Fibroblast of lung (primary cell): ENCODE measurements around the gene ZNF544. TPM values are rescaled to one million over a fixed set of nuclear protein-coding genes. Genes with fewer than 3 reads are reported as not detected.
A peak's percentile ranks its signal among the peaks of the same experiment; 100 is the strongest.
"Not testable (repeated sequence)": the region's sequence is repeated elsewhere in the genome, so short reads cannot be mapped to it uniquely, and the experiment has no call there.

Experiments
- DNase-seq, 2 donors: peaks; one replicate each; pipeline versions ENCODE4 v3.0.0 to v3.0.0-alpha.2; 2010; ENCODE audit warnings: low read depth in 2 of 2
- H2AFZ ChIP-seq: 2 replicates; pipeline ENCODE4 v1.5.1; 2012; ENCODE audit warnings: low read length, control low read depth, inconsistent platforms
- H3K27ac ChIP-seq: 2 replicates; pipeline ENCODE4 v1.5.1; 2011; ENCODE audit warnings: low read length, control low read depth; ENCODE audit not compliant: insufficient read depth
- H3K27me3 ChIP-seq: 2 replicates; pipeline ENCODE4 v1.5.1; 2011; ENCODE audit warnings: mild to moderate bottlenecking, low read length; ENCODE audit not compliant: control insufficient read depth, insufficient read depth
- H3K36me3 ChIP-seq: 2 replicates; pipeline ENCODE4 v1.5.1; 2011; ENCODE audit warnings: low read length; ENCODE audit not compliant: control insufficient read depth, insufficient read depth
- H3K4me1 ChIP-seq: 2 replicates; pipeline ENCODE4 v1.5.1; 2011; ENCODE audit warnings: low read length; ENCODE audit not compliant: control insufficient read depth, insufficient read depth; ENCODE audit errors: extremely low read depth
- H3K4me2 ChIP-seq: 2 replicates; pipeline ENCODE4 v1.5.1; 2011; ENCODE audit warnings: low read length, control low read depth; ENCODE audit not compliant: insufficient read depth; ENCODE audit errors: extremely low read depth
- H3K4me3 ChIP-seq, 4 experiments: fragments of 200-600 bp in 1 of 4; sonication (generic) in 1 of 4; replicated peaks in 1 of 4; 2 replicates each; pipeline ENCODE4 v1.5.1; 2011 to 2016; ENCODE audit warnings: low read length in 4 of 4, low read depth in 3 of 4, mild to moderate bottlenecking in 3 of 4, control low read depth in 2 of 4, inconsistent platforms in 1 of 4, mixed read lengths in 1 of 4; ENCODE audit not compliant: insufficient read depth in 1 of 4; ENCODE audit errors: control extremely low read depth in 1 of 4
- H3K79me2 ChIP-seq: 2 replicates; pipeline ENCODE4 v1.5.1; 2012; ENCODE audit warnings: mild to moderate bottlenecking, low read length, inconsistent platforms; ENCODE audit not compliant: control insufficient read depth, insufficient read depth
- H3K9ac ChIP-seq: 2 replicates; pipeline ENCODE4 v1.5.1; 2011; ENCODE audit warnings: mild to moderate bottlenecking, low read length, control low read depth; ENCODE audit not compliant: insufficient read depth
- H3K9me3 ChIP-seq: 2 replicates; pipeline ENCODE4 v1.5.1; 2012; ENCODE audit warnings: low read depth, low read length; ENCODE audit not compliant: control insufficient read depth, insufficient read depth
- H4K20me1 ChIP-seq: 2 replicates; pipeline ENCODE4 v1.5.1; 2011; ENCODE audit warnings: low read length; ENCODE audit not compliant: control insufficient read depth, insufficient read depth; ENCODE audit errors: extremely low read depth
- EZH2 ChIP-seq: IDR thresholded peaks from 2 replicates; pipeline ENCODE4 v1.5.1; 2012; ENCODE audit warnings: low read length, control low read depth, mild to moderate bottlenecking; ENCODE audit errors: missing control alignments
- polyA plus RNA-seq, 2 donors: library from polyadenylated mRNA; depleted of rRNA in 1 of 2; stranded (reverse) in 1 of 2; unstranded in 1 of 2; fragments of >200 nt; gene quantifications; 2 replicates each; pipeline ENCODE4 v1.2.1, GENCODE V29; 2011 to 2012; ENCODE audit warnings: missing spikeins in 1 of 2
- total RNA-seq: library from RNA; depleted of rRNA; stranded (reverse); fragments of >200 nt; gene quantifications from 2 replicates; pipeline ENCODE4 v1.2.1, GENCODE V29; 2014
- TF ChIP-seq, protein P1 (sequence below), 2 donors: IDR thresholded peaks in 1 of 2; conservative IDR thresholded peaks in 1 of 2; 1 replicate in 1 of 2; 2 replicates in 1 of 2; pipeline ENCODE4 v1.5.1; 2011 to 2012; ENCODE audit warnings: low read length in 2 of 2, control low read depth in 1 of 2, inconsistent platforms in 1 of 2, low read depth in 1 of 2, mild to moderate bottlenecking in 1 of 2

Gene ZNF544
- total and polyA plus RNA-seq, 2 donors (not counting 1 experiment from before 2014, with no cell fraction given) = 17.6 to 40.8 TPM

DNA sequence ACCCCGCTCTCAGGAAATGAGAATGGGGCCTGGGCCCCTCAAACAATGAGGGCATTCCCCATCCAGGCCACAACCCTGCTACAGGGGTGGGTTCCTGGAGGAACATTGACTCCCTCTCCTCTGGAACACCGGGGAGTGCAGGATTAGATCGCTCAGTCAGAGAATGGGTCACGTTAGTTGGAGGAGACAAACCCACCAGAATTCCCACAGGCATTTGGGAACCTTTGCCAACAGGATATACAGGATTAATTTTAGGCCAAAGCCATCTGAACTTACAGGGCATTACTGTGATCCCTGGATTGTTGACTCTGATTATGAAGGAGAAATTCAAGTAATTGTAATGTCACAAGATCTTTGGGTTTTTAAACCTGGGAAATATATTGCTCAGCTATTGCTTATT is 79.0 kb downstream of the ZNF544 start:
- no peak overlapping the region for H2AFZ ChIP-seq
- H3K27me3 ChIP-seq = no peaks in the 10 kb centered on the region
- no peaks in the 10 kb centered on the region for H3K4me1 ChIP-seq
- no peak for TF ChIP-seq EZH2
- TF ChIP-seq, protein P1, sequence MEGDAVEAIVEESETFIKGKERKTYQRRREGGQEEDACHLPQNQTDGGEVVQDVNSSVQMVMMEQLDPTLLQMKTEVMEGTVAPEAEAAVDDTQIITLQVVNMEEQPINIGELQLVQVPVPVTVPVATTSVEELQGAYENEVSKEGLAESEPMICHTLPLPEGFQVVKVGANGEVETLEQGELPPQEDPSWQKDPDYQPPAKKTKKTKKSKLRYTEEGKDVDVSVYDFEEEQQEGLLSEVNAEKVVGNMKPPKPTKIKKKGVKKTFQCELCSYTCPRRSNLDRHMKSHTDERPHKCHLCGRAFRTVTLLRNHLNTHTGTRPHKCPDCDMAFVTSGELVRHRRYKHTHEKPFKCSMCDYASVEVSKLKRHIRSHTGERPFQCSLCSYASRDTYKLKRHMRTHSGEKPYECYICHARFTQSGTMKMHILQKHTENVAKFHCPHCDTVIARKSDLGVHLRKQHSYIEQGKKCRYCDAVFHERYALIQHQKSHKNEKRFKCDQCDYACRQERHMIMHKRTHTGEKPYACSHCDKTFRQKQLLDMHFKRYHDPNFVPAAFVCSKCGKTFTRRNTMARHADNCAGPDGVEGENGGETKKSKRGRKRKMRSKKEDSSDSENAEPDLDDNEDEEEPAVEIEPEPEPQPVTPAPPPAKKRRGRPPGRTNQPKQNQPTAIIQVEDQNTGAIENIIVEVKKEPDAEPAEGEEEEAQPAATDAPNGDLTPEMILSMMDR (conservative IDR thresholded peaks at IDR 0.05 in 1 of 2, IDR thresholded peaks at IDR 0.05 in 1 of 2; ENCODE audit: low read depth in 1 of 2, low read length in 2 of 2) = no peak
- H3K36me3 ChIP-seq = peaks cover 13% of the 10 kb centered on the region
- no peak overlapping the region for H3K27ac ChIP-seq
- no peak for DNase-seq
- no peaks in the 10 kb centered on the region for H4K20me1 ChIP-seq
- H3K4me3 ChIP-seq = no peak overlapping the region
- no peaks in the 10 kb centered on the region for H3K9me3 ChIP-seq
- H3K9ac ChIP-seq = no peak overlapping the region
- H3K4me2 ChIP-seq = no peak overlapping the region
- H3K79me2 ChIP-seq = peaks cover 12% of the 10 kb centered on the region

DNA sequence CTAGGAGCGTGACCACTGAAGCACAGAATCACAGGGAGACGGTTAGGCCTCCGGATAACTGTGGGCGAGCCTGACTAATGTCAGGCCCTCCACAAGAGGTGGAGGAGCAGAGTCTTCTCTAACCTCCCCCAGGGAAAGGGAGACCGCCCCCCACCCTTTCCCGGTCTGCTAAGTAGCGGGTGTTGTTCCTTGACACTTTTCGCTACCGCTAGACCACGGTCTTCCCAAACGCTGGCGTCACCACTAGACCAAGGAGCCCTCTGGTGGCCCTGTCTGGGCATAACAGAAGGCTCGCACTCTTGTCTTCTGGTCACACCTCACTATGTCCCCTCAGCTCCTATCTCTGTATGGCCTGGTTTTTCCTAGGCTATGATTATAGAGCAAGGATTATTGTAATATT is 82.0 kb downstream of the ZNF544 start:
- H3K4me1 ChIP-seq, H3K9me3 ChIP-seq, H3K27me3 ChIP-seq, H3K4me3 ChIP-seq, H4K20me1 ChIP-seq, H3K79me2 ChIP-seq, H3K4me2 ChIP-seq, H2AFZ ChIP-seq, H3K27ac ChIP-seq, H3K9ac ChIP-seq: not testable (repeated sequence)
- H3K36me3 ChIP-seq = peaks cover 24% of the 10 kb centered on the region
- TF ChIP-seq, protein P1 (conservative IDR thresholded peaks at IDR 0.05 in 1 of 2, IDR thresholded peaks at IDR 0.05 in 1 of 2; ENCODE audit: low read depth in 1 of 2, low read length in 2 of 2) = peak in 1 of 2 donors; percentile 33
- DNase-seq = peak in 1 of 2 donors; percentile 34

DNA sequence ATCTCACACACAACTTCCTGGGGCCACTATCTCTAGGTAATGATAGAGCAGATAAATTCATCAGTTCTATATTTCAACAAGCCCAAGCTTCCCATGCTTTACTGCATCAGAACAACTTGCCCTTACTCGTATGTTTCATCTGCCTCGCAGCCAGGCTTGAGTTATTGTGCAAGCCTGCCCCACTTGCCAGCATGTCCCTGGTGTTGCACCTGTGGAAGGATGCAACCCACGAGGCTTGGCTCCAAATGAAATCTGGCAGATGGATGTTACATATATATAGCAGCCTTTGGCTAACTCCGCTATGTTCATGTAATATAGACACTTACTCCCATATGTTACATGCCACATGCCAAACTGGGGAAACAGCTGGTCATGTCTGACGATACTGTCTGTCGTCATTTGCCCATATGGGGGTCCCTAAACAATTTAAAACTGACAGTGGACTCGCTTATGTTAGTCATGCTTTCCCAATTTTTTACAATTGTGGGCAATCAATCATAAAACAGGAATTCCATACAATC is 82.7 kb downstream of the ZNF544 start:
- peaks cover 25% of the 10 kb centered on the region for H3K36me3 ChIP-seq

More for the DNA sequence above, 82.7 kb downstream of the ZNF544 start:
- no peak for DNase-seq
- H3K27me3 ChIP-seq = no peaks in the 10 kb centered on the region
- no peaks in the 10 kb centered on the region for H4K20me1 ChIP-seq
- H3K4me2 ChIP-seq = no peak overlapping the region
- TF ChIP-seq, protein P1 (conservative IDR thresholded peaks at IDR 0.05 in 1 of 2, IDR thresholded peaks at IDR 0.05 in 1 of 2; ENCODE audit: low read depth in 1 of 2, low read length in 2 of 2) = no peak
- no peak for TF ChIP-seq EZH2
- H3K9ac ChIP-seq = no peak overlapping the region
- H3K4me1 ChIP-seq = no peaks in the 10 kb centered on the region
- H3K79me2 ChIP-seq = peaks cover 2% of the 10 kb centered on the region
- no peak overlapping the region for H3K4me3 ChIP-seq
- H3K27ac ChIP-seq = no peak overlapping the region
- H2AFZ ChIP-seq = no peak overlapping the region
- H3K9me3 ChIP-seq = no peaks in the 10 kb centered on the region

Other genes with a start within 250 kb of the ZNF544 start
- 14.9 and 17.5 TPM in 2 replicates for gene ZNF606, start 226.1 kb upstream of the ZNF544 start, total RNA-seq
- 3.5 and 4.7 TPM in 2 replicates for gene ZNF606, start 226.1 kb upstream of the ZNF544 start, polyA plus RNA-seq
- gene ZSCAN1, start 194.9 kb upstream of the ZNF544 start, total RNA-seq = under 0.01 TPM in 1 of 2 replicates, not detected in the other
- gene ZSCAN1, start 194.9 kb upstream of the ZNF544 start, polyA plus RNA-seq = not detected in 2 replicates
- gene ZNF135, start 169.6 kb upstream of the ZNF544 start, total RNA-seq = 6.2 and 11.2 TPM in 2 replicates
- gene ZNF135, start 169.6 kb upstream of the ZNF544 start, polyA plus RNA-seq = 5.6 and 6.6 TPM in 2 replicates
- gene ZSCAN18, start 130.7 kb upstream of the ZNF544 start, total RNA-seq = 51.6 and 71.0 TPM in 2 replicates
- gene ZSCAN18, start 130.7 kb upstream of the ZNF544 start, polyA plus RNA-seq = 13.6 and 17.6 TPM in 2 replicates
- gene ZNF329, start 78.1 kb upstream of the ZNF544 start, total RNA-seq = 17.2 and 21.1 TPM in 2 replicates
- gene ZNF329, start 78.1 kb upstream of the ZNF544 start, polyA plus RNA-seq = 6.3 and 6.8 TPM in 2 replicates
- gene ZNF274, start 45.9 kb upstream of the ZNF544 start, total RNA-seq = 25.4 and 37.5 TPM in 2 replicates
- gene ZNF274, start 45.9 kb upstream of the ZNF544 start, polyA plus RNA-seq = 12.8 and 13.9 TPM in 2 replicates
- 4.9 and 5.6 TPM in 2 replicates for gene ZNF8, start 50.0 kb downstream of the ZNF544 start, total RNA-seq
- gene ZNF8, start 50.0 kb downstream of the ZNF544 start, polyA plus RNA-seq = 2.3 and 2.6 TPM in 2 replicates
- 20.0 and 25.6 TPM in 2 replicates for gene ERVK3-1, start 76.5 kb downstream of the ZNF544 start, total RNA-seq
- 36.6 and 44.7 TPM in 2 replicates for gene ERVK3-1, start 76.5 kb downstream of the ZNF544 start, polyA plus RNA-seq
- 2.3 and 3.0 TPM in 2 replicates for gene ZSCAN22, start 98.1 kb downstream of the ZNF544 start, total RNA-seq
- gene ZSCAN22, start 98.1 kb downstream of the ZNF544 start, polyA plus RNA-seq = 2.8 and 3.0 TPM in 2 replicates
- 3.3 and 12.6 TPM in 2 replicates for gene A1BG, start 124.6 kb downstream of the ZNF544 start, total RNA-seq
- gene A1BG, start 124.6 kb downstream of the ZNF544 start, polyA plus RNA-seq = 5.0 and 8.3 TPM in 2 replicates
- 1.5 and 2.5 TPM in 2 replicates for gene ZNF497, start 133.8 kb downstream of the ZNF544 start, total RNA-seq
- gene ZNF497, start 133.8 kb downstream of the ZNF544 start, polyA plus RNA-seq = 0.03 and 0.05 TPM in 2 replicates
- gene ZNF837, start 152.1 kb downstream of the ZNF544 start, total RNA-seq = 1.5 and 1.8 TPM in 2 replicates
- gene ZNF837, start 152.1 kb downstream of the ZNF544 start, polyA plus RNA-seq = 0.18 and 0.27 TPM in 2 replicates
- gene RPS5, start 158.4 kb downstream of the ZNF544 start, total RNA-seq = 2,126 and 2,800 TPM in 2 replicates
- gene RPS5, start 158.4 kb downstream of the ZNF544 start, polyA plus RNA-seq = 1,173 and 1,532 TPM in 2 replicates
- gene RNF225, start 166.7 kb downstream of the ZNF544 start, total RNA-seq = under 0.01 TPM in 1 of 2 replicates, not detected in the other
- not detected in 2 replicates for gene RNF225, start 166.7 kb downstream of the ZNF544 start, polyA plus RNA-seq
- 16.9 and 18.8 TPM in 2 replicates for gene ZNF584, start 179.7 kb downstream of the ZNF544 start, total RNA-seq
- 11.7 and 14.6 TPM in 2 replicates for gene ZNF584, start 179.7 kb downstream of the ZNF544 start, polyA plus RNA-seq
- gene ZNF132, start 211.2 kb downstream of the ZNF544 start, total RNA-seq = 9.5 and 14.5 TPM in 2 replicates
- gene ZNF132, start 211.2 kb downstream of the ZNF544 start, polyA plus RNA-seq = 2.2 and 4.1 TPM in 2 replicates
- gene ZNF324B, start 222.7 kb downstream of the ZNF544 start, total RNA-seq = 8.9 and 9.0 TPM in 2 replicates
- gene ZNF324B, start 222.7 kb downstream of the ZNF544 start, polyA plus RNA-seq = 2.1 and 2.5 TPM in 2 replicates
- 11.8 and 14.2 TPM in 2 replicates for gene ZNF324, start 238.2 kb downstream of the ZNF544 start, total RNA-seq
- 3.9 and 4.1 TPM in 2 replicates for gene ZNF324, start 238.2 kb downstream of the ZNF544 start, polyA plus RNA-seq
- gene ZNF446, start 247.4 kb downstream of the ZNF544 start, total RNA-seq = 8.2 and 9.4 TPM in 2 replicates
- 2.4 and 2.5 TPM in 2 replicates for gene ZNF446, start 247.4 kb downstream of the ZNF544 start, polyA plus RNA-seq